PC-9 (cell line): ENCODE results near the gene CLMN. TPM values are rescaled to one million over a fixed set of nuclear protein-coding genes. Genes with fewer than 3 reads are reported as not detected.

ENCODE experiments used
- BruUV-seq: library from RNA; stranded (reverse); fragments of 400-500 nt; replicated peaks from 2 replicates; lab custom pipeline; 2021; lab: Mats Ljungman, UMichigan
- CTCF ChIA-PET: fragments of 300-600 bp; sonication (Branson Sonifier 250); formaldehyde crosslinking; loops from one replicate; lab custom pipeline; 2022; ENCODE audit warnings: antibody characterized with exemption; lab: Charles Lee
- POLR2A ChIA-PET: fragments of 300-600 bp; sonication (Branson Sonifier 250); formaldehyde crosslinking; loops from one replicate; lab custom pipeline; 2022; ENCODE audit warnings: antibody characterized with exemption; ENCODE audit not compliant: unreplicated experiment; lab: Charles Lee
- DNase-seq, 2 experiments: peaks; one replicate each; pipeline versions ENCODE4 v3.0.0 to v3.0.0-alpha.2; 2015 to 2022; ENCODE audit warnings: mixed read lengths in 1 of 2
- H2AFZ ChIP-seq: fragments of 200-600 bp; sonication (generic); 2 replicates; pipeline ENCODE4 v1.8.1; 2017; ENCODE audit warnings: antibody characterized with exemption
- H3F3A ChIP-seq: fragments of 200-600 bp; sonication (generic); 2 replicates; pipeline ENCODE4 v1.8.1; 2017; ENCODE audit warnings: antibody characterized with exemption, mild to moderate bottlenecking, low read depth; ENCODE audit not compliant: insufficient read depth
- H3K27ac ChIP-seq: fragments of 200-600 bp; sonication (generic); 2 replicates; pipeline ENCODE4 v1.6.1; 2016; ENCODE audit warnings: mixed run types
- H3K27me3 ChIP-seq: fragments of 200-600 bp; sonication (generic); 2 replicates; pipeline ENCODE4 v1.6.1; 2016; ENCODE audit warnings: low read depth, mixed run types; ENCODE audit not compliant: insufficient read depth
- H3K36me3 ChIP-seq: fragments of 200-600 bp; sonication (generic); 2 replicates; pipeline ENCODE4 v1.6.1; 2016; ENCODE audit warnings: low read depth, mixed run types
- H3K4me1 ChIP-seq: fragments of 200-600 bp; sonication (generic); replicated peaks from 2 replicates; pipeline ENCODE4 v1.6.1; 2016; ENCODE audit warnings: mixed run types; ENCODE audit not compliant: insufficient read depth
- H3K4me2 ChIP-seq: fragments of 200-600 bp; sonication (generic); 2 replicates; pipeline ENCODE4 v1.6.1; 2017; ENCODE audit warnings: mixed run types
- H3K4me3 ChIP-seq: fragments of 200-600 bp; sonication (generic); 2 replicates; pipeline ENCODE4 v1.6.1; 2016; ENCODE audit warnings: mixed run types
- H3K79me2 ChIP-seq: fragments of 200-600 bp; sonication (generic); 2 replicates; pipeline ENCODE4 v1.6.1; 2017; ENCODE audit warnings: low read depth, mixed run types
- H3K9me2 ChIP-seq: fragments of 200-600 bp; sonication (generic); 2 replicates; pipeline ENCODE4 v1.8.1; 2017; ENCODE audit warnings: mild to moderate bottlenecking; ENCODE audit not compliant: insufficient read depth
- H3K9me3 ChIP-seq: fragments of 200-600 bp; sonication (generic); 2 replicates; pipeline ENCODE4 v1.8.1; 2016; ENCODE audit warnings: low read depth; ENCODE audit not compliant: insufficient read depth
- H4K20me1 ChIP-seq: fragments of 200-600 bp; sonication (generic); 2 replicates; pipeline ENCODE4 v1.8.1; 2017; ENCODE audit not compliant: insufficient read depth
- CTCF ChIP-seq: fragments of 200-600 bp; sonication (generic); conservative IDR thresholded peaks from 2 replicates; pipeline ENCODE4 v1.6.1; 2017; ENCODE audit warnings: mixed run types, antibody characterized with exemption, mild to moderate bottlenecking, moderate library complexity
- EZH2 ChIP-seq: fragments of 200-600 bp; sonication (generic); IDR thresholded peaks from 2 replicates; pipeline ENCODE4 v1.8.0; 2017; ENCODE audit warnings: antibody characterized with exemption, low read depth
- intact Hi-C: fragments of 100-400 bp; cut with micrococcal nuclease; formaldehyde crosslinking; loops from one replicate; pipeline ENCODE4 v1.10.0; 2022; ENCODE audit not compliant: unreplicated experiment
- total RNA-seq: library from RNA; stranded (reverse); gene quantifications from 2 replicates; pipeline ENCODE4 v1.2.3, GENCODE V29; 2021

The CLMN gene
- total RNA-seq, 1 experiment from 2014 or later, result 15.8 TPM

- intact Hi-C loops, result no loop called here
These were observed 4.2 kb upstream of the CLMN start for GRCh38 chr14:95323917-95324316.

GRCh38 chr14:95323361-95323760 is 3.7 kb upstream of the CLMN start:
- H3K4me1 ChIP-seq, result peaks cover 35% of the 10 kb centered on the region
- H3K4me2 ChIP-seq, result peak overlapping the region; percentile 37; the same call in 1 of the 2 replicates
- DNase-seq, result no peak
- BruUV-seq, result no TSS peak
- H3K36me3 ChIP-seq, result no peaks in the 10 kb centered on the region
- H4K20me1 ChIP-seq, result no peaks in the 10 kb centered on the region
- no peaks in the 10 kb centered on the region for H3K9me2 ChIP-seq
- H3K79me2 ChIP-seq, result peaks cover 3% of the 10 kb centered on the region
- no peaks in the 10 kb centered on the region for H3K27me3 ChIP-seq
- intact Hi-C loops, result no loop called here
- ChIA-PET POLR2A (no interaction called here), CTCF (no interaction called here)
- H2AFZ ChIP-seq, result no peak overlapping the region
- peak overlapping the region; percentile 88 for H3K27ac ChIP-seq
- H3K4me3 ChIP-seq, result no peak overlapping the region
- TF ChIP-seq CTCF (no peak), EZH2 (no peak)
- H3K9me3 ChIP-seq, result no peaks in the 10 kb centered on the region
- H3F3A ChIP-seq, result peaks cover 16% of the 10 kb centered on the region; the same call in 1 of the 2 replicates

More at GRCh38 chr14:95323917-95324316, 4.2 kb upstream of the CLMN start:
- no peak overlapping the region for H3K27ac ChIP-seq
- ChIA-PET POLR2A (no interaction called here), CTCF (no interaction called here)
- BruUV-seq, result no TSS peak
- no peak overlapping the region for H3K4me3 ChIP-seq
- H4K20me1 ChIP-seq, result no peaks in the 10 kb centered on the region
- no peaks in the 10 kb centered on the region for H3K27me3 ChIP-seq
- H3K36me3 ChIP-seq, result no peaks in the 10 kb centered on the region
- no peak overlapping the region for H2AFZ ChIP-seq
- no peak overlapping the region for H3K4me2 ChIP-seq
- H3F3A ChIP-seq, result peaks cover 16% of the 10 kb centered on the region; the same call in 1 of the 2 replicates
- H3K4me1 ChIP-seq, result peaks cover 33% of the 10 kb centered on the region
- DNase-seq, result no peak
- no peaks in the 10 kb centered on the region for H3K9me3 ChIP-seq
- TF ChIP-seq CTCF (no peak), EZH2 (no peak)
- H3K79me2 ChIP-seq, result no peaks in the 10 kb centered on the region
- H3K9me2 ChIP-seq, result no peaks in the 10 kb centered on the region

GRCh38 chr14:95322651-95323050 is 2.9 kb upstream of the CLMN start:
- H2AFZ ChIP-seq, result no peak overlapping the region
- H3K27ac ChIP-seq, result peak overlapping the region; percentile 88
- ChIA-PET CTCF (no interaction called here), POLR2A (no interaction called here)
- no peaks in the 10 kb centered on the region for H3K9me3 ChIP-seq
- peaks cover 10% of the 10 kb centered on the region for H3K79me2 ChIP-seq
- H3K9me2 ChIP-seq, result no peaks in the 10 kb centered on the region
- peak in 1 of 2 experiments; percentile 69 for DNase-seq
- no peak overlapping the region for H3K4me3 ChIP-seq
- no peak for TF ChIP-seq CTCF
- no peak for TF ChIP-seq EZH2
- no TSS peak for BruUV-seq
- H3K36me3 ChIP-seq, result no peaks in the 10 kb centered on the region
- H4K20me1 ChIP-seq, result no peaks in the 10 kb centered on the region
- no peaks in the 10 kb centered on the region for H3K27me3 ChIP-seq
- peaks cover 40% of the 10 kb centered on the region for H3K4me1 ChIP-seq
- intact Hi-C loops, result no loop called here
- H3F3A ChIP-seq, result peaks cover 16% of the 10 kb centered on the region; the same call in 1 of the 2 replicates
- peak overlapping the region; percentile 37 for H3K4me2 ChIP-seq
